Endothelial cell (in vitro differentiated cells): ENCODE results near the gene ALDH1A2. TPM values are rescaled to one million over a fixed set of nuclear protein-coding genes. Genes with fewer than 3 reads are reported as not detected.
"Not testable (repeated sequence)": the region's sequence is repeated elsewhere in the genome, so short reads cannot be mapped to it uniquely, and the experiment has no call there.

Experiments used
- DNase-seq: peaks from one replicate; pipeline ENCODE4 v3.0.0; 2021; ENCODE audit warnings: low spot score
- H3K27ac Mint-ChIP-seq: one replicate; pipeline ENCODE4 v1.8.0; 2021; ENCODE audit warnings: mixed read lengths, inconsistent platforms; ENCODE audit not compliant: unreplicated experiment
- H3K27me3 Mint-ChIP-seq: one replicate; pipeline ENCODE4 v1.8.0; 2021; ENCODE audit warnings: mild to moderate bottlenecking, moderate library complexity, mixed read lengths, inconsistent platforms; ENCODE audit not compliant: unreplicated experiment
- H3K36me3 Mint-ChIP-seq: one replicate; pipeline ENCODE4 v1.8.0; 2021; ENCODE audit warnings: mild to moderate bottlenecking, low read depth, mixed read lengths, inconsistent platforms; ENCODE audit not compliant: unreplicated experiment
- H3K4me1 Mint-ChIP-seq: one replicate; pipeline ENCODE4 v1.8.0; 2021; ENCODE audit warnings: mild to moderate bottlenecking, mixed read lengths, inconsistent platforms; ENCODE audit not compliant: unreplicated experiment
- H3K4me3 Mint-ChIP-seq: one replicate; pipeline ENCODE4 v1.8.0; 2021; ENCODE audit warnings: mild to moderate bottlenecking, mixed read lengths, inconsistent platforms; ENCODE audit not compliant: unreplicated experiment
- H3K9me3 Mint-ChIP-seq: one replicate; pipeline ENCODE4 v1.8.0; 2021; ENCODE audit warnings: mixed read lengths, inconsistent platforms; ENCODE audit not compliant: unreplicated experiment
- CTCF ChIP-seq: fragments of 200-600 bp; sonication (generic); IDR thresholded peaks from one replicate; pipeline ENCODE4 v1.5.0; 2021; ENCODE audit warnings: antibody characterized with exemption; ENCODE audit not compliant: unreplicated experiment
- total RNA-seq: library from RNA; stranded (reverse); fragmentation: NEBNext Ultra II Directional; extraction: Animal tissue kit (Norgen Biotek cat#: 25700); gene quantifications from one replicate; pipeline ENCODE4 v1.2.1, GENCODE V29; 2021; ENCODE audit not compliant: unreplicated experiment

Gene ALDH1A2
- total RNA-seq, 1 donor from 2014 or later, result 2.6 TPM

DNA sequence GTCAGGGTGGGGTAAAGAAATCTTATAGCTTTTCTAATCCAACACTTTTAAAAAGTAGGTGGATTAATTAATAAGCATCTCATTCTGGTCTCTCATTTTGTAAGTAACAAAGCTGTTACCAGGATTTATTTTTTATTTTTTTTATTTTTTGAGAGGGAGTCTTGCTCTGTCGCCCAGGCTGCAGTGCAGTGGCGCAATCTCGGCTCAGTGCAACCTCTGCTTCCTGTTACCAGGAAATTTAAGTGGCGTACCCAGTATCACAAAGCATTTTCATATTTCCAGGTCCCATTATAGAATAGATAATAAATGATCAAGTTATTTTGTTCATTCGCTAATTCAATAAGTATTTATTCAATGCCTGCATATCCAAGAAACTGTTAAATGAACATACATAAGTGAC lies 13.2 kb downstream of the ALDH1A2 start:
- Mint-ChIP-seq H3K27me3 (no peaks in the 10 kb centered on the region), H3K36me3 (no peaks in the 10 kb centered on the region), H3K4me1 (no peaks in the 10 kb centered on the region), H3K9me3 (no peaks in the 10 kb centered on the region), H3K27ac (no peak overlapping the region), H3K4me3 (no peak overlapping the region)
- no peak for TF ChIP-seq CTCF
- DNase-seq, result no peak

GRCh38 chr15:58049520-58050227 lies 15.8 kb downstream of the ALDH1A2 start:
- H3K9me3 Mint-ChIP-seq, result no peaks in the 10 kb centered on the region

DNA sequence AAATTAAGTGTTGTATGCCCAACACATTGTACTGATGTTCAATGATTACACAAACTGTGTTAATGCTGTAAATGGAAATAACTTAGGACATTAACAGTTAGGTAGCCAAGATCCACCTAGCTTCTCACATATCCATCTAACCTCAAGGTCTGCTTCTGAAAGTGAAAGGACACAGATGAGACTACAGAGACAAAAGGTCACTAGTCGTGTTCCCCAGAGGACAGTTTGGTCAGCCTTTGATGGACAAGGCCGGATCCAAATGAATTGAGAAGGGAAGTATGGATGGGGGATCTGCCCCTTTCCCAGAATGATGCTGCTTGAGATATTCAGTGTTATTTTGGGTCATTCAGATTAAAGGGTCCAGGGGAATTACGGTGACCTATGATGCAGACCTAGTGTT lies 17.2 kb downstream of the ALDH1A2 start:
- no peak for TF ChIP-seq CTCF
- Mint-ChIP-seq H3K9me3 (no peaks in the 10 kb centered on the region), H3K27ac (no peak overlapping the region), H3K36me3 (no peaks in the 10 kb centered on the region), H3K4me3 (no peak overlapping the region), H3K27me3 (no peaks in the 10 kb centered on the region), H3K4me1 (peaks cover 9% of the 10 kb centered on the region)
- no peak for DNase-seq

More at GRCh38 chr15:58049520-58050227, 15.8 kb downstream of the ALDH1A2 start:
- DNase-seq, result no peak
- no peaks in the 10 kb centered on the region for H3K36me3 Mint-ChIP-seq
- no peak overlapping the region for H3K4me3 Mint-ChIP-seq
- no peak for TF ChIP-seq CTCF
- H3K27me3 Mint-ChIP-seq, result no peaks in the 10 kb centered on the region
- H3K27ac Mint-ChIP-seq, result no peak overlapping the region
- peaks cover 9% of the 10 kb centered on the region for H3K4me1 Mint-ChIP-seq

DNA sequence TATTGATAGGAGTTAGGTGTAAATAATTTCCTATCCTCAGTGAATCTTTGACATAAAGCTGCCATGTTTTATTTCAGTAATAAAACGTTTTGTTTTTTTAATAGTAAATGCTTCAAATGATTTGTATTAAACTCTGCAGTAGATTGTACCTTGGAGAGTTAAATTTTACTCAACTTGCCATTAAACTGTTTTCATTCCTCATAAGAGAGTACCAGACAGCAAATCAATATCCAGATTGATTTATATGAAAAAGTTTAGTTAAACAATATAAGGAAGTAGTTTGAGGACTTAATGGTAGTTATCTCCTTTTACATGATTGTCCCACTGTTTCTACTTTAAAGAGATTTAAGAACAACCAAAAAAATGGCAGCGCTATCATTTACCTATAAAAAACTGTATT lies 18.4 kb downstream of the ALDH1A2 start:
- H3K4me3 Mint-ChIP-seq, result no peak overlapping the region
- H3K4me1 Mint-ChIP-seq, result peaks cover 9% of the 10 kb centered on the region
- H3K9me3 Mint-ChIP-seq, result no peaks in the 10 kb centered on the region
- H3K27ac Mint-ChIP-seq, result no peak overlapping the region
- TF ChIP-seq CTCF, result no peak
- no peaks in the 10 kb centered on the region for H3K36me3 Mint-ChIP-seq
- no peak for DNase-seq
- H3K27me3 Mint-ChIP-seq, result no peaks in the 10 kb centered on the region

DNA sequence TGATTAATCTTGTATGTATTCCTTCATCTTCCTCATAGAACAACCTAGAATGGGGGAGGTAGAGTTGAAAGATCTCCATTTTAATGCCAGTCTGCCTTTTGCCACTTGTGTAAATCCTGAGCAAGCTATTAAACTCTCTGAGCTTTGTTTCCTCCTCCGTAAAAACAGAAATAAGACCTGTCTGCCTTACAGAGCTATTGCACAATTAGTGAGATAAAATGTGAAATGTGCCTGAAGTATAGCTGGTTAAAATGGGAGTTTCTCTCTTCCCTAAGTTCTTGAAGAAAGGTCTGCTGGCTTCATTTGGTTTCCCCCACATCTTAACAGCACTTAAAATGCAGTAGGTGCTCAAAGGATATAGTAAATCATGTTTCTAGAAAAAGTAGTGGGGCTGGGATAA lies 19.0 kb downstream of the ALDH1A2 start:
- H3K4me1 Mint-ChIP-seq, result peaks cover 9% of the 10 kb centered on the region
- H3K36me3 Mint-ChIP-seq, result no peaks in the 10 kb centered on the region
- no peak for DNase-seq
- TF ChIP-seq CTCF, result no peak
- no peak overlapping the region for H3K27ac Mint-ChIP-seq
- no peaks in the 10 kb centered on the region for H3K9me3 Mint-ChIP-seq
- no peaks in the 10 kb centered on the region for H3K27me3 Mint-ChIP-seq
- no peak overlapping the region for H3K4me3 Mint-ChIP-seq

DNA sequence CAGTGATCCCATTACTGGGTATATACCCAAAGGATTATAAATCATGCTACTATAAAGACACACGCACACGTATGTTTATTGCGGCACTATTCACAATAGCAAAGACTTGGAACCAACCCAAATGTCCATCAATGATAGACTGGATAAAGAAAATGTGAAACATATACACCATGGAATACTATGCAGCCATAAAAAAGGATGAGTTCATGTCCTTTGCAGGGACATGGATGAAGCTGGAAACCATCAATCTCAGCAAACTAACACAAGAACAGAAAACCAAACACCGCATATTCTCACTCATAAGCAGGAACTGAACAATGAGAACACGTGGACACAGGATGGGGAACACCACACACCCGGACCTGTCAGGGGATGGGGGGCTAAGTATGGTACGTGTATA lies 20.1 kb downstream of the ALDH1A2 start:
- not testable (repeated sequence) for H3K4me3 Mint-ChIP-seq, H3K27me3 Mint-ChIP-seq, DNase-seq, H3K27ac Mint-ChIP-seq, H3K36me3 Mint-ChIP-seq, H3K9me3 Mint-ChIP-seq, H3K4me1 Mint-ChIP-seq
